GM19043 (cell line): ENCODE results near the gene GPA33.
"Not testable (repeated sequence)": the region's sequence is repeated elsewhere in the genome, so short reads cannot be mapped to it uniquely, and the experiment has no call there.

Experiments used
- ATAC-seq: cut with Tn5 transposase; IDR thresholded peaks from one replicate; pipeline ENCODE4 v1.9.1; 2021; ENCODE audit warnings: low read depth; ENCODE audit not compliant: unreplicated experiment

The GPA33 gene

DNA sequence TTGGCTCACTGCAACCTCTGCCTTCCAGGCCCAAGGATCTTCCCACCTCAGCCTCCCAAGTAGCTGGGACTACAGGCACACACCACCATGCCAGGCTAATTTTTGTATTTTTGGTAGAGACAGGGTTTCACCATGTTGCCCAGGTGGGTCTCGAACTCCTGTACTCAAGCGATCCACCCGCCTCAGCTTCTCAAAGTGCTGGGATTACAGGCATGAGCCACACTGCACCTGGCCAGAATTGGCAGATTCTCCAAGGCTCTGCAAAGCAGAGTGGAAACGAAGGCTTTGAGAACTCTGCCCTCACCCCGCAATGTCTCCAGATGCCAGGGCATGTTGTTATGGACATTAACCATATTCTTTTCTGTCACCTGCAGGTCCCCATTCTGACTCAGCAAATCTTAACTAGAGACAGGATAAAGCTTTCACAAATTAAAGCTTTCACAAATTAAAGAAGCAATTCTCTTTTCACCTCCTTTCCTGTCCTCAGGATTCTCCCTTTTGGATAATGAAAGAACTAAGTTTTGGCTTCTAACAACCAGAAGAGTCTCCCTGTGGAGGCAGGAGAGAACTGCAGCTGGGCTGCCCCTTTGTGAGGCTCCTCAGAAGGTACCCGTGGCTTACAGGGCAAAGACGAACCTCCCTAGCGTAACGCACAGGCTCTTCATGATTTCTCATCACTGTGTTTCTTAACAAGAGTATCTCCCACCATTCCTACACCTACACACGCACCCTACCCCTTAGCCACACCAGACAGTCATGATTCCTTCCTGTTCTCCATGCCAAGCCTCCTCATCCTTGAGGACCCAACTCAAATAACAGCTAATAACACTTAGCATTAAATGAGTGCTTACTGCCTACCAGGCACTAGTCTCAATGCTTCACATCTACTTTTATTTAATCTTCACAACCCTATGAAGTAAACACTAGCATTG, 29.8 kb downstream of the GPA33 start:
- ATAC-seq: no peak

GRCh38 chr1:167059809-167060107, 30.4 kb downstream of the GPA33 start:
- no peak for ATAC-seq

GRCh38 chr1:167059045-167059808, 30.9 kb downstream of the GPA33 start:
- no peak for ATAC-seq

DNA sequence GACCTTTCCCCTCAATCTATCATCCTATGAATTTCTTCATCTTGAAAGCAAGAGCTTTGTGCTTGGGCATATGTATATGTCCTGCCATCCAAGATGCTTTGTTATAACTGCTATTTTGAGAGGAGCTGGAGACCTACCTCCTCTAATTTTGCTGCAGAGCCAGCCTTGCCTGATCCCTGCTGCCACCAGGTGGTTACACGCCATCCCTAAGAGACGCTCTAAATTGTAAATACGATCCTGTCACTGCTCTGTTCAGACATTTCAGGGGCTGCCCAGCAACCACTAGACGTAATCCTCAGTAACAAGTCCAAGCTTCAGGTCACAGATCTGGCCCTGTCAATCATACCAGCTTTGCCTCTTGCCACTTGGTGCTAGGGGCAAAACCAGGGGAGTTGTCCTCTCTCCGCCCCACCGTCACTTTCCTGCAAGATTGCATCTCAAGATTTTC, 32.9 kb downstream of the GPA33 start:
- ATAC-seq: peak; percentile 65

DNA sequence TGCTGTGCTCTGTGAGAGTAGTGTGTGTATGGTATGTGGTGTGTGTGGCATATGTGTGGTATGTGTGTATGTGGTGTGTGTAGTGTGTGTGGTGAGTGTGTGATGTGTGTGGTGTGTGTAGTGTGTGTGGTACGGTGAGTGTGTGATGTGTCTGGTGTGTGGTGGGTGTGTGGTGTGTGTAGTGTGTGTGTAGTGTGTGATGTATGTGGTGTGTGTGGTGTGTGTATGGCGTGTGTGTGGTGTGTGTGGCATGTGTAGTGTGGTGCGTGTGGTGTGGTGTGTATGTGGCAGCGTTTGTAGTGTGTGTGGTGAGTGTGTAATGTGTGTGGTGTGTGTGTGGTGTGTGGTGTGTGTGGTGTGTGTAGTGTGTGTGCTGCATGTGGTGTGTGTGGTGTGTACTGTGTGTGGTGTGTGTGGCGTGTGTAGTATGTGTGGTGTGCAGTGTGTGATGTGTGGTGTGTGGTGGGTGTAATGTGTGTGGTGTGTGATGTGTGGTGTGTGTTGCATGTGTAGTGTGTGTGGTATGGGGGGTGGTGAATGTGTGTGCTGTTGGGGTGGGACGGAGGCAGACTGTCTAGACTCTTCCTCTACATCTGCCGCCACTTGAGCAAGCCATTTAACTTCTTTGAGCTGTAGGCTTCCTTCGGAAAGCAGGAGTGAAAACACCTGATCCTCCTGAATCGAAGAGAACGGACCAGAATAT, 33.5 kb downstream of the GPA33 start:
- ATAC-seq: no peak

DNA sequence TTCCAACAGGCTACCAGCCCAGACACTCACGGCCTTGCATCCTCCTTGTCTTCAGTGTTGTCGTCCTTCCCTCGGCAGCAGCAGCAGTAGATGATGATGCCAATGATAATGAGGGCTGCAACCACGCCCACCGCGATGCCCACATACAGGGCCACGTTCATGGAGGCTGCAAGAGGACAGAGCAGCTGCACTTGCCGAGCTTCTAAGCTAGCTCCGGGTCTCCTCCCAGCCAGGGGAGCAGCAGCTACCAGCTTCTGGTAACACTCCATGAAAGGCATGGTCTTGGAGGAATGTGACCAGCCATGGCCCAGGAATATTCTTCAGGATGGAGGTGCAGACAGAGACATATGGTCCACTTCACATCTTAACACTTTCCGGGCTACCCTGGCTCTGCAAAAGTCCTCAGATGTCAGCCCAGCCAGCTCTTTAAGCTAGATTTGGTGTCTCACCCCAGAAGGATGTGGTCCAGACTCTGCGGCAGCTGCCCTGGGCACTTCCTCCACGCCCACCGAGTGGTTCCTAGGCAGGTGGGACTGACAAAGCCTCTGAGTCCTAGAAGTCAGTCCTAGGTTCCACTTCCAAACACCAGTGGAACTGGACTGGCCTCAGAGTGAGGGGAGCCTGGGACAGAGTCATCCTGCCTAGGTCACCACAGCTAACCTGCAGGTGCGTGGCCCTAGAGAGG, 35.1 kb downstream of the GPA33 start:
- no peak for ATAC-seq

- no peak for ATAC-seq
These were observed 35.6 kb downstream of the GPA33 start for GRCh38 chr1:167054531-167054930.

DNA sequence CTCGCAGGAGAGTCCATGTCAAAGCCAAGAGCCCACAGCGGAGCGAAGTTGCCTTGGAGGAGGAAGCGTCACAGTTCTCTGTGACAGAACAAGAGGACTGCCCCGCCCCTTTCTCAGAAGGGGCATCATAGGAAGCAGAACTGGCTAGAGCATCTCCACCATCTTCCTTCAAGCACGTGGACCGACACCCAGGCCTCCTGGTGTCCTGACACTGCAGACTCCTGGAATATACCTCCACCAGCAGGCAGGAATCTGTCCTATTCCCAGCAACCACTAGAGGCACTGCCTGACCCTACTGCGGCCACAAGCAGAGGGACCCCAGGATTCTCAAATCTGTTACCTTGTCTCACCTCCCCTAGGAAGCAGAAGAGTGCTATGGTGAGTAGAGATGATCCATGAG, 37.8 kb downstream of the GPA33 start:
- ATAC-seq: no peak

DNA sequence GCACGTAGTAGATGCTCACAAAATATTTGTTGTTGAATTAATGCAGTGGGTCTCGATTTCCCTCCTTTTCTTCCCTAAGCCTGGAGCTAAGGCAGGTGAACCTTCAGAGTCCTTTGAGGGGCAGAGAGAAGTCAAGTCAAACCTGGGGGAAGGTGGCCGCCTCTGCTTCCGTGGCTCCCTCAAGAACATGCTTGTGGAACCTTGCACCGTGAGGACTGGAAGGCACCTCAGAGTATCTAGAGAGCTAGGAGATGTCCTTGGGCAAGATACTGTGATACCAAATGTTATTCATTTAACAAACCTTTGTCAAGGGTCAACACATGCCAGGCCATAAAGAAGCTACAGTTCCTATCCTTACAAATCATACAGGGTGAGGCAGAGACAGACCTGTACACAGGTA, 38.3 kb downstream of the GPA33 start:
- no peak for ATAC-seq

DNA sequence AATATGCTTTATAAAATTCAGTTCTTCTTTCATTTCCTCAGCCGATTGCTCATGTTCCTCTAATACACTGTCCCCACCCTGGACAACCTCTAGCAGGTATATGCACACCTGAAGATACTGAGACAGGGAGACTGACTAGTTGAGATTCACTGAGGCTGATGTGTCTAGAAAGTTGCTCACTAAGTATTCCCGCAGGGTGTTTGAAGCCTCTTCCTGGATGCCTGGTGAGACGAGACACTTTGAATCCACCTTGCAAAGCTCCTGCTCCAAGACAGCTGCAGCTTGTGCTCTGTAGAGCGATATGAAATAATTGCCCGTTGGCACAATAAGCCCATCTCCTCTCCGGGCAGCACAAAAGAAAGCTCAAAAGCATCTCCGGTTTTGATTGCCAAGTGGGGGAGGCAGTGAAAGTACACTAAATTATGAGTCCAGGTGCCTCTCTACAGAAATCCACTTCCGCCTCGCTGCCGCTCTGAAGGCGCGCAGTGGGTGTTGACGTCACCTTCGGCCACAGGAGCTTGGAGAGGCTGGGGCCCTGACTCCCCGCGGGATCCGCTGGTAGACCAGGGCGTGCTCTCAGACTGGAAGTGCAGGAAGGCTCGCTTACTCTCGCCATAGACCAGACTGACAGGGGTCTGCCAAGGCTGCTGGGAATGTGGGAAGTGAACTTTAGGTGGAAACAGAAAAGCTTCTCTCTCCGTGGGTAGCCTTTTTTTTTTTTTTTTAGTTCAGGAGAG, 46.3 kb downstream of the GPA33 start:
- peak; percentile 96 for ATAC-seq

GRCh38 chr1:167033646-167034045, 56.5 kb downstream of the GPA33 start:
- ATAC-seq: no peak

- not testable (repeated sequence) for ATAC-seq
These were observed 60.6 kb downstream of the GPA33 start for GRCh38 chr1:167029553-167029952.

GRCh38 chr1:167022384-167022783, 67.8 kb downstream of the GPA33 start:
- peak; percentile 86 for ATAC-seq

DNA sequence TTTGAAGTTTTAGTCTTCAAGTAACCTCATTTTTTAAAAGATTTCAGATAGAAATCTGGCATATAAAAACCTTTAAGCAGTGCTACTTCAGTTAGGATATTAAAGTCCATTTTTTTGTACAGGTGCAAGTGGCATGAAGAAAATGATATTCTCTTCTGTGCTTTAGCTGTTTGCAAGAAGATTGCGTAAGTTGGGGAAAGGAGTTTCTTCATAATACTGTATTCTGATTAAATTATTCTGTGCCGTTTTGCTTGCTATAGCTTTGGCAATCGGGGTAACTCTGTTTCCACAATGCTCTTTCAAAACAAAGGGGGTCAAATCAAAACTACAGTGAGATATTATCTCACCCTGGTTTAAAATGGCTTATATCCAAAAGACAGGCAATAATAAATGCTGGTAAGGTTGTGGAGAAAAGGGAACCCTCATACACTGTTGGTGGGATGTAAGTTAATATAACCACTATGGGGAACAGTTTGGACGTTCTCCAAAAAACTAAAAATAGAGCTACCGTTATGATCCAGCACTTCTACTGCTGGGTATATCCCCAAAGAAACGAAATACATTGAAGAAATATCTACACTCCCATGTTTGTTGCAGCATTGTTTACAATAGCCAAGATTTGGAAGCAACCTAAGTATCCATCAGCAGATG, 74.0 kb downstream of the GPA33 start:
- no peak for ATAC-seq

DNA sequence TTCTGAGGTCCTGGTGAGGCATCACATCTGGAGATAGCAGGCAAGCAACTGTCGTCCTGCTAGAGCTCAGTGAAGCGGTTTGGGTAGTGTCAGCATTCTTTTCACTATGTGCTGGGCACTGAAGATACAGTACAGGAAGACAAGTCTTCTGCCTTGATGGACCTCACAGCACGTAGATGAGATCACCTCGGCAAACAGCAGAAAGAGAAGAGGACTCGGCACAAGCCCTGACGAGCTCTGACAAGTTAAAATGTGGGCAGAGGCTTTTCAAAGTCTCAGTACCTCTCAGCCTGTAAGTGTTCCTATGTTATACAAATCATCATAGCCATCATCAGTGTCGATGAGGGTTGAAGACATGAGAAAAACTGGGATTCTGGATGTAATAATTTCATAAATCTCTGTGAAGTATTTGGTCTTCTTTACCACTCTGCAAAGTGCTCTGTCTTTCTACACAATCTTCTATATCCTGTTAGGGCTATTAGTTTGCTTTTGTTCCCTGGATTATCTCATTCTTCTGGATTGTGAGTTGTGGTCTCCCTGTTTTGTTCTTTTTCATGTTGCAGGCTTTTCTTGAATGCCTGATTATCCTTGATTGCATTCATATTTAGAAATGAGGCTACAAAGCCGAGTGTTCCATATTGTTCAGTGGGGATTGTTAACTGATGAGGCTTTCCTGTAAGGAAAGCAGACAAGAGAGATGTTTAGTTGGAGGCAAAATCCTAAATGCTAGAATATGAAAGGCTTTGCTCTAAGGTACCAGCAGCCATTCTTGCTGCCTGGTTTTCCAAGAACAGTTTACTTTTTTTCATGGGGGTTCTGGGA, 76.9 kb downstream of the GPA33 start:
- ATAC-seq: no peak

GRCh38 chr1:167012570-167012969, 77.6 kb downstream of the GPA33 start:
- ATAC-seq: no peak

GRCh38 chr1:167011560-167012191, 78.5 kb downstream of the GPA33 start:
- no peak for ATAC-seq

DNA sequence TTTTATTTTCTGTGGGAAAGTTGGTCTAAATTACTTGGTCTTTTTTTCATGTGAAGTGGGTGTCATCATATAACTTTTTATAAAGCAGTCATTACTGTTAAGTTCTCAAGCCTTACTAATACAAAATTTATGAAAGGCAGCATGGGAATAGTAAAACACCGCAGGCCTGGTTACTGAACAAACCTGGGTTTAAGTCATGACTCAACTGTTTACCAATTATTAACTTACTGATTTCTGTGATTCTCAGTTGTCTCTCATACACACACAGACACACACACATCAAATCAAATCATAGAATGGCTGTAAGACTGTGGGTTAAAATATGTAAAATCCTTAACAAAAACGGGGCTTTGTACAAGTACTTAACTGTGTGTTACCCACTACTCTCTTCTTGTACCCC, 86.5 kb downstream of the GPA33 start:
- no peak for ATAC-seq
